A204.1 (cell line): ENCODE results near the gene MTCH2.
"Not testable (repeated sequence)": the region's sequence is repeated elsewhere in the genome, so short reads cannot be mapped to it uniquely, and the experiment has no call there.

Experiments used
- FAIRE-seq: peaks from 2 replicates; lab custom pipeline; 2012; peaks lifted over from hg19 to GRCh38; lab: Jason Lieb, UNC

MTCH2 gene

DNA sequence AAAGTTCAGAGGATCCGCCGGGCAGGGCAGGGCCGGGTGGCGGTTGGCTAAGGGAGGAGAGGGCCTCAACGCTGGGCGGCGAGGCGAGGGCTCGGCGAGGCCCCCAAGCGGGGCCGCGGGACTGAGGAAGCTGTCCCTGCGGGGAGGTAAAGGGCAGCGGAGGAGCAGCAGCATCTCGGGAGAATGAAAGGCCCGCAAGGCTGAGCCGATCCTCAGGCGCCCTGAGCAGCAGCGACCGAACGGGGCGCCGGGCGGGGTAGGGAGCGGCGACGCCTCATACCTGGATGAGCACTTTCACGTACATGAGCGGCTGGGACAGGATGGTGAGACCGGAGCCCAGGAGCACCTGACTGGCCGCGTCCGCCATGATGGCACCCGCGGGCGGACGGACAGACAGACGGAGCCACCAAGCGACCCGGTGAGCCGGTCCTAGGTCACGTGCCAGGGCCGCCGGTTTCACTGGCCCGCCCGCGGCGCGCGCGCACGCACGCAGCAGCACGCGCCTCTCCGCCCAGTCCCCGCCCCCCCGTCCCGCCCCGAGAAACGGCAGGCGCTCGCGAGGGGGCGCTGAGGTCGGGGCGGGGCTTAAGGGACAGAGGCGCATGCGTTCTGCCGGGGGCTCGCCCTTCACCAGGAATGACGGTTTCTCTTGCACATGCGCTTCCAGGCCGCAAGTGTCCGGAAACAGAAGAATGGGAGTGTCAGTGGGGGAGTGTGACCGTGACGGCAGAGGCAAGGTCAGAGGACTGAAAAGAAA, at the start of gene MTCH2:
MTCH2 (minus strand) TSS at position 461 of the 757 bp plus-strand sequence; CDS start at position 367, 94 bp downstream.
- no peak for FAIRE-seq

DNA sequence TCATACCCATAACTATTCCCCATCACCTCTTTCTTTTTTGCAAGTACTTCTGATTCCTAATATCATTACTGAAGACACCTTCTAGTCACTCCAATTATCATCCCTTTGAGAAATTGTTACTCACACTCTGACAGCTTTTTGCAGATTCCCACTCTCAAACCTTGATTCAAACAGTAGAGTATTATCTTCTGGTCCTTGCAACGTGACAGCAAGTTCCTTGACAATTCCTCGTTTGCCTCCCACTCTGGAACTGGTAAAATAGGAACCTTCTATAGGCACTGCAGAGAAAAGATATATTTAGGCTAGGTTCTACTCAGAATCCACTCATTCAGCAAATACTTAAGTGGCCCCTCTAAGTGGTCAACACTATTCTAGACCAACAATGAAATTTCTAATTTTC, 49.6 kb upstream of the MTCH2 start:
- no peak for FAIRE-seq

DNA sequence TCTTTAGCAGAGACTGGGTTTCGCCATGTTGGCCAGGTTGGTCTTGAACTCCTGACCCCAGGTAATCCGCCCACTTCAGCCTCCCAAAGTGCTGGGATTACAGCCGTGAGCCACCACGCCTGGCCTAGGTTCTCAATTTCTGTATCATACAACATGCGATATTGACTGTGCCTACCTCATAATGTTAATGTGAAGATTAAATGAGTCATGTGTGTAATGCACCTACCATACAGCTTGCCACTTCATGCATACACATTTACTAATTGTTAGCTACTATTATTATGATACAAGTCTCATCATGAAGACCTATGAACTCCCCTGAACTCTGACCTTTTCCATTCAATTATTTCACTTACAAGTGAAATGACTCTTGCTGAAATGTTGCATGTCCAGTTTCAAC, 47.1 kb upstream of the MTCH2 start:
- no peak for FAIRE-seq

DNA sequence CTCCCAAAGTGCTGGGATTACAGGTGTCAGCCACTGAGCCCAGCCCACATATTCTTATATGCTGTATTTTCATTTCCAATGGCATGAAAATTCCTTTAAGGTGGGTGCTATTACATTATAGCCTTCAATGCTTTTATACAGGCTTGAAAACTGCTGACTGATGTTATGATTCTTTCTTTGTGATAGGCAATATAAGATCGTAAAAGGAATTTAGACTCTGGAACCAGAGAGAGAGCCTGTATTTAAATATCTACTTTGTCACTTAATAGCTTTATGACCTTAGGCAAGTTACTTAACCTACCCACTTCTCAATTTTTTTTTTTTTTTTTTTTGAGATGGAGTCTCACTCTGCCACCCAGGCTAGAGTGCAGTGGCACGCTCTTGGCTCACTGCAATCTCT, 46.6 kb upstream of the MTCH2 start:
- no peak for FAIRE-seq

DNA sequence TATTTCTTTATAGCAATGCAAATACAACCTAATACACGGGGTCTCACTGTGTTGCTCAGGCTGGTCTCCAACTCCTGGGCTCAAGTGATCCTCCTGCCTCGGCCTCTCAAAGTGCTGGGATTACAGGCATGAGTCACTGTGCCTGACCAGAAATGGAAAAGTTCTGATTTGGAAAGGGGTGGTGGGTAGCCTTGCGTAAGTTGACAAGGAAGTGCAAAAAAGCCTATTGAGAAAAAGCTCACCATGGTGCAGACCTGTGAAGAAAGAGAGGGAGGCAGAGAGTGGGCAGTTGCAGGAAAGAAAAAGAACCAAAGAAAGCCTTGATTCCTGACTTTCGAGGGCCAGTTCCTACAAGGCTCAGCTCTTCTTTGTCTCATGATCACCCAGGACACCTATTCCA, 45.8 kb upstream of the MTCH2 start:
- no peak for FAIRE-seq

DNA sequence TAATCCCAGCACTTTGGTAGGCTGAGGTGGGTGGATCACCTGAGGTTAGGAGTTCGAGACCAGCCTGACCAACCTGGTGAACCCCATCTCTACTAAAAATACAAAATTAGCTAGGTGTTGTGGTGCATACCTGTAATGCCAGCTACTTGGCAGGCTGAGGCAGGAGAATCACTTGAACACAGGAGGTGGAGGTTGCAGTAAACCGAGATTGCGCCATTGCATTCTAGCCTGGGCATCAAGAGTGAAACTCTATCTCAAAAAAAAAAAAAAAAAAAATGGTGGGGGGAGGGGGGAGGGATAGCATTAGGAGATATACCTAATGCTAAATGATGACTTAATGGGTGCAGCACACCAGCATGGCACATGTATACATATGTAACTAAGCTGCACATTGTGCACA, 44.3 kb upstream of the MTCH2 start:
- FAIRE-seq = not testable (repeated sequence)

DNA sequence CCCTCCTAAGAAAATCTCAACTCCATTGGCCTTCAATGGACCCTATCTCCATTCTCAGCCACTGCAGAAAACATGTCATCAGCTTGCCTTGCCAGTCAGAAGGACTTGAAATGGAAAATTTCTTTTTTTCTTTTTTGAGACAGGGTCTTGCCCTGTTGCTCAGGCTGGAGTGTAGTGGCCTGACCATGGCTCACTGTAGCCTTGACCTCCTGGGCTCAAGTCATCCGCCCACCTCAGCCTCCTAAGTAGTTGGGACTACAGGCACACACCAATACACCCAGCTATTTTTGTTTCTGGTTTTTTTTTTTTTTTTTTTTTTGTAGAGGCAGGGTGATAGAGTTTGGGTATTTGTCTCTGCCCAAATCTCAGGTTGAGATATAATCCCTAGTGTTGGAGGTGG, 43.8 kb upstream of the MTCH2 start:
- FAIRE-seq = no peak

DNA sequence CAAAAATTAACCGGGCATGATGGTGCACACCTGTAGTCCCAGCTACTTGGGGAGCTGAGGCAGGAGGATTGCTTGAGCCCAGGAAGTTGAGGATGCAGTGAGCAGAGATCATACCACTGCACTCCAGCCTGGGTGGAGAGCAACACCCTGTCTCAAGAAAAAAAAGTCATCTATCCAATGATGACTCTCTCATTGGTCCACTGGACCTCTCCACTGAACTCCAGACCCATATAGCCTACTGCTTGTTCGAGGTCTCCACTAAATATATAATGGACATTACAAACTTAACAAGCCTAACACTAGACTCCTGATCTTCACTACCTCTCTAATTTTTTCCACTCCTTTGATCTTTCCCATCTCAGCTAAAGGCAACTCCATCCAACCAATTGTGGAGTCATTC, 33.5 kb upstream of the MTCH2 start:
- no peak for FAIRE-seq

DNA sequence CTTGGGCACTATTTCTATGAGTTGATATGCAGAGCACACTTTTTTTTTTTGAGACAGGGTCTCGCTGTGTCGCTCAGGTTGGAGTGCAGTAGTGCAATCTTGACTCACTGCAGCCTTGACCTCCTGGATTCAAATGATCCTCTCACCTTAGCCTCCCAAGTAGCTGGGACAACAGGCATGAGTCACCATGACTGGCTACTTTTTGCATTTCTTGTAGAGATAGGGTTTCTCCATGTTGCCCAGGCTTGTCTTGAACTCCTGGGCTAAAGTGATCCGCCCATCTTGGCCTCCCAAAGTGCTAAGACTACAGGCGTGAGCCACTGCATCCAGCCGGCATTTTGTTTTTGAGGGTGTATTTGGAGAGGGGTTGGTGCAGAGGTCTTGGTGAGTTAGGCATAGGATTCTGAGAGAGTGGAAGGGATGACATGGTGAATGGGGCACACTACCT, 29.9 kb upstream of the MTCH2 start:
- no peak for FAIRE-seq

DNA sequence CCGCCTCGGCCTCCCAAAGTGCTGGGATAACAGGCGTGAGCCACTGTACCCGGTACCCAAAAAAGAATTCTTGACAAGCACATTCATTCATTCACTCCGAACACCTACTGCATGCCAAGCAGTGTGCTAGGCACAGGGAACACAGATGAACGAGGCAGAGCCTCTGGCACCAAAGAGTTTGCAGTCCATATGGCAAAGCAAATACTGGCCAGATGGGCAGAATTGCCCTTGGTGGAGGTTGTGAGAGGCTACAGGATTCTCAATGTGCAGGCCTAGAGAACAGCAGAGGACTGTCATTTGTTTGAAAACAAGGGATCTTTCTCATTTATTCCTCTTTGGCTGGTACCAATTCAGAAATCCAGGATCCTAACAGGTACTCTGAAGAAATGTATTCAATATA, 27.5 kb upstream of the MTCH2 start:
- FAIRE-seq = no peak

DNA sequence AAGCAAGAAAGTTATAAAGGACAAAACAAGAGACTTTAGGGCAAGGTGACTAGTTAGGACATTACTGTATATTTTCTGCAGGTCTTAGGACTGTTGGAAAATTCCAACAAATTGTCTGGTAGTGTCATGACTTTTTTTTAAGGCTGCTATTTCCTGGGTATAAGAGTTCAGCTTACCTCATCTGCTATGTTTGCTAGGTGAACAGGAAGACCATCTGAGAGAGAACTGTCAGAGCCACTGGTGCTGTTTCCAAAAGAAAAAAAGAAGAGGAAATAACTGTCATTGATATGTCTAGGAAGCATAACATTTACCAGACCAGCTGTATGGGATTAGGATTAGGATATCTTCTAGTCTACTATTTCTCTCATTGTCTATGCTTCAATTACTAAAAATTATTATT, 26.3 kb upstream of the MTCH2 start:
- FAIRE-seq = no peak

DNA sequence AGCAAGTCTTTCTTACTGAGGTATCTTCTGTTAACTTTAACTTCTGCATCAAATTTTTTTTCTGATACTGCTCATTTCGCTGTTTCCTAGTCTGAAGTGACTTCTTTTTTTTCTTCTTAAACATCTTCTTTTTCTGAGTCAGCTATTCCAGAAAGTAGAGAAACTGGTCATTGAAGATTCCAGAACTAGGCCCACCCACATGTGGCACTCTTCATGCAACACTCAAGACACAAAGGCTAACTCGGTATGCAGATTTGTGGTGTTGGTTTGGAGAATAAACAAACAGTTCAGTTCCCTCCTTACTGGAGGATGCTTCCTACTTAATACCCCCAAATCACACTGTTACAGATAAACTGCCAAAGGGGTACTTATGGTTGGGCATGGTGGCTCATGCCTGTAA, 25.2 kb upstream of the MTCH2 start:
- FAIRE-seq = no peak

DNA sequence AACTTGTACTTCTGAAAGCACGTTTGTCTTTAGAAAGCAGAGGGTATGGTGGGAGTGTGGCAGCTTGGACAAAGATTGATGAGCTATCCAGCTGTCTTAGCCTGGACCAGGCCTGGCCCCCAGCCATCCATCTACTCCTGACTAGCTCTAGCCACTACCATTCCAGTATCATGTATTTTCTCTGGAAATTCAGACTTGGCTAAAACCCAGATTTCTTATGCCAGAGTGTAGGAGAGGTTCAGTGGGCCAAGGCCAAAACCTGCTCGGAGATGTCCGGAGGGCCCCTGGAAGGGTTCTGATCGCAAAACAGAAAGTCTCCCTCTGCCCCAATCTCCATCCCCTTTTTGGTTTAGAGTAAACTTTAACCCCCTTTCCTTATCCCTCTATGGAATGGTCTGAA, 24.8 kb upstream of the MTCH2 start:
- no peak for FAIRE-seq

DNA sequence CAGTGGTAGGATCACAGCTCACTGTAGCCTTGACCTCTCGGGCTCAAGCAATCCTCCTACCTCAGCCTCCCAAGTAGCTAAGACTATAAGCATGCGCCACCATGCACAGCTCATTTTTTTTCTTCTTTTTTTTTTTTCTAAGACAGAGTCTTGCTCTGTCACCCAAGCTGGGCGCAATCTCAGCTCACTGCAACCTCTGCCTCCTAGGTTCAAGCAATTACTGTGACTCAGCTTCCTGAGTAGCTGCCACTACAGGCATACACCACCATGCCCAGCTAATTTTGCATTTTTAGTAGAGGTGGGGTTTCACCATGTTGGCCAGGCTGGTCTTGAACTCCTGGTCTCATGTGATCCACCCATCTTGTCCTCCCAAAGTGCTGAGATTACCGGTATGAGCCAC, 22.6 kb upstream of the MTCH2 start:
- not testable (repeated sequence) for FAIRE-seq

DNA sequence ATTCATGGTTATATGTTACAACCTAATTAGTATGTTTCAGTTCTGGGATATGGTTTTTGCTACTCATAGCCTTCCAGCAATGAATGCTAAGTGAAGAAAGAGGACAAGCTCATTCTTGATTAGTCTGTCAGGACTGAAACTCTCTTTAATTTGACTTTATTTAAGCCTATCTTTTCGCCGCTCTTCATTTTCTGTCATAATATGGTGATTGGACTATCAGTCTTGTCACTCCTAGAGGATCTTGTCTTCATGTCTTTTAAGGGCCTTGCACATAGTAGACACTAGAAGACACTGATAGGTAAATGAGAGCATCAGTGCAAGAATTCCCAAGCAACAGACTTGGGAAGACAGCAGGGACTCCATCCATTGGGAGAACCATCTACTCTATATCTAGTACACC, 18.9 kb upstream of the MTCH2 start:
- no peak for FAIRE-seq

DNA sequence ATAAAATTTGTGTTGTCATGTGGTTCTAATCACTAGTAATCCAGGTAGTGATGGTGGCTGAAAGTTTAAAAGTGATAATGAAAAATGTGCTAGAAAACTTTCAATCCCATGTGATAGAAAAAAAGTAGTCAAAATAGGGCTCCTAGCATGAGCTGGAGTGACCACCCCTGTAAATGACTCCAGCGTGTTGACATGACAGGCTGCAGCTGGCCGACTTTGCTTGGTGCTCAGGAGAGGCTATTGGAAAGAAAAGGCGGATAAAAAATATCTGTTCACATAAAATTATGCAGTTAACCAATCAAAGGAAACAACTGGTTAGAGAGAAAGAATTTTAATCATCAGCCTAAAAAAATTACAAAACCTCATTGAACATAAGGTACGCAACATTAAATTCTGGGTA, 16.9 kb upstream of the MTCH2 start:
- FAIRE-seq = no peak

DNA sequence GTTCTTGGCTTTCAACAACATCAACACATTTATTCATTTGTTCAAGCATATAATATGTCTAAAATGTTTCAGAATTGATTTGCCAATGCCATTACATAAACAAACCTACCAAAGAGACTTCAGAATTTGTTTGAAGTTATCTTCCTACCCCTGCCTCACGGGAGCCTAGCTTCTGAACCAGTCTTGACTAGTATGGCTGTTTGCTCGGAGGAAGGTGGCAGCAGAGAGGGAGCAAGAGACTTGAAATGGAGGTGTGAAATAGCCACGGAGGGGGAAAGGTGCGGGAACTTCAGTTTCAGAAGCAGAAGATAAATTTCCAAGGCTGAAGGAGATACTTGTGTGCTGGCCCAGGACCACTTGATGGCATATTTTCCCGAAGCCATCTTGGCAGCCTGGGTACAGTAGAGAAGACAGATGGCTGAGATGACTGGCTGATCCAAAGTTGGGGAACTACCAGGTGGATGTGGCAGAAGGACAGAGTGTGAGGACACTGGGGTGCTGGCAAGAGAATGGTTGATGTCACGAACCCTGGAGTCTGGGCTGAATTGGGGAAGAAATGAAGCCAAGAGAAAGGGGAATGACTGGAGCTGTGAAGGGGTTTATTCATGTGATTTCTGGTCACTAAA, 14.0 kb upstream of the MTCH2 start:
- FAIRE-seq = no peak

DNA sequence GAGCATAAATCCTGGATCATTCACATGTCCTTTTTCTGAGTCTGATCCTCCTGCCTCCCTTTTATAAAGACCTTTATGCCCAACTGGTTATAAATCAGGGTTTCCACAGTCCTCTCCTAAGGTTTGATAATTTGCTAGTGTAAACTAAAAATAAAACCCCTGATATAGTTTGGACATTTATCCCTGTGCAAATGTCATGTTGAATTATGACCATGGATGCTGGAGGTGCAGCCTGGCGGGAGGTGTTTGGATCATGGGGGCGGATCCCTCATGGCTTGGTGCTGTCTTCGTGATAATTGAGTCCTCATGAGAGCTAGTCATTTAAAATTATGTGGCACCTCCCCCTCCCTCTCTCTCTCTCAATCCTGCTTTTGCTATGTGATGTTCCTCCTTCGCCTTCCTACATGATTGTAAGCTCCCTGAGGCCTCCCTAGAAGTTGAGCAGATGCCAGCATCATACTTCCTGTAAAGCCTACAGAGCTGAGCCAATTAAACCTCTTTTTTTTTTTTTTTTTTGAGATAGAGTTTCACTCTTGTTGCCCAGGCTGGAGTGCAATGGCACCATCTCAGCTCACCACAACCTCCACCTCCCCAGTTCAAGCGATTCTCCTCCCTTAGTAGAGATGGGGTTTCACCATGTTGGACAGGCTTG, 9.6 kb upstream of the MTCH2 start:
- no peak for FAIRE-seq

DNA sequence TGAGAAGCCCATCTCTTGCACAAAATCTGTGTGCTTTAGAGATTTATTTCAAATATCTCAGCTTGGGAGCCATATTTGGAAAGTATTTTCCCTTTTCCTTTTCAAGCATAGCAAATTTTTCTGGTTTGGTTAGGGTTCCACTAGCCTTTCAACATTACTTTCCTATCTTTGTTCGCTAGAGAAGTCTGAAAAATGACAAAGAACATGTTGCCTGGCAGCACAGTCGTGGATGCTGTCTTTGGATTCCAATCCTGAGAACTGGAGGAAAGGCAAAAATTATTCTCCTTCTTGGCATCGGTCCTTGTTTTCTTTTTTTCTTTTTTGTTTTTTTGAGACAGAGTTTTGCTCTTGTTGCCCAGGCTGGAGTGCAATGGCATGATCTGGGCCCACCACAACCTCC, 6.9 kb upstream of the MTCH2 start:
- no peak for FAIRE-seq

DNA sequence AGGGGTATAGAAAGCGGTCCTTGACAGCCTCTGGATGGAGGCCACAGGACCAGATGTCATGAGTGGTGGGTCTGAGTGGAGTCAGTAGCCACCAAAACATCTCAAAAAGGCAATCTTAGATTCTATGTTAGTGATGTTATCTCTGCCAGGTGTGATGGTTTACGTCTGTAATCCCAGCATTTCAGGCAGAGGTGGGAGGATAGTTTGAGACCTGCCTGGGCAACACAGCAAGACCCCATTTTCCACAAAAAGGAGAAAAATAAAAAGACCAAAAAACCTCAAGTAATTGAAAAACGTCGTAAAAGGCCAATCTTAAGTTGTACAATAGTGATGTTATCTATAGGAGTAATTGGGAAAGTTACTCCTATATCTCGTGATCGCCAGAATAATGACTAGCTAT, 3.7 kb upstream of the MTCH2 start:
- FAIRE-seq = no peak

DNA sequence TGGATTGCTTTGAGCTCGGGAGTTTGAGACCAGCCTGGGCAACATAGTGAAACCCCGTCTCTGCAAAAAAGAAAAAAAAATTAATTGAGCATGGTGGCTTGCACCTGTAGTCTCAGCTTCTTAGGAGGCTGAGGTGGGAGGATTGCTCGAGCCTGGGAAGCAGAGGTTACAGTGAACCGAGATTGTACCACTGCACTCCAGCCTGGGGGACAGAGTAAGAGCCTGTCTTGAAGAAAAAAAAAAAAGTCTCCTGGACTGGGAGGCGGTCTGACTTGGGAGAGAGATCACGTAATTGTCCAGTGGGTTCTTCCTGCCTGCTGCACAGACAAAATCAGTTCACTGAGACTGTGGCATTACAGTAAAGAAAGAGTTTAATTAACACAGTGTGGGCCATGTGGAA, 3.1 kb upstream of the MTCH2 start:
- no peak for FAIRE-seq

DNA sequence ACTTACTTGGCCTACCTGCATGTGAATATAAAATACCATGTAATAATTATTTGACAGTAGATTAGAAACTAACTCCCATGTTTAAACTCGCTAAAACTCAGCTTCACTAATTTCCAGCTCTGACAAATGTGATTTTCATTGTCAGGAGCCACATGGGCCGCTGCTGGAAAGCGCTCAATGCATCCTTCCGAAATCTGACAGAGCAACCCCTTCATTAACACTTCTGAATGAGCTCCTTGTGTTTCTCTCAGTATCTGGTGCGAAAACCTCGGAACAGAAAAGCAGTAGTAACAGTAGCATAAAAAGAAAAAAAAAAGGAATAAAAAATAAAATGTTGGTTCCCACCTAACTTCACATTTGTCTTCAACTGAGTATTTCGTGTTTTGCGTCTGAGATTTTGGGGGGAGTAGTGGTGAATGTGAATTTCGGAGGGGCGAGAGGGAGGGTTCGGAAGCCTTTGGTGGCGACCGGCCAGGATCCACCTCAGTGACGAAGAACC, 710 bp downstream of the MTCH2 start:
- no peak for FAIRE-seq

DNA sequence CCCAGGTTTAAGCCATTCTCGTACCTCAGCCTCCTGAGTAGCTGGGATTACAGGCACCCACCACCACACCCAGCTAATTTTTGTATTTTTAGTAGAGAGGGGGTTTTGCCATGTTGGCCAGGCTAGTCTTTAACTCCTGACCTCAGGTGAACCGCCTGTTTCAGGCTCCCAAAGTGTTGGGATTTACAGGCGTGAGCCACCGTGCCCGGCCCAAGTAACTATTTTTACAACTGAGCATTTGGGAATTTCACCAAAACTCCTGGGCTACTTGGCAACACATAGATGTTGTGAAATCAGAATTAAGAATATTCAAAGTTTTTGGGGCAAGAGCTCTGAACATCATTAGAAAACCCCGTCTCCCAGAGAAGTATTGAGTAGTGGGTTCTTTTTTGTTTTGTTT, 1.9 kb downstream of the MTCH2 start:
- FAIRE-seq = not testable (repeated sequence)
